TTC549 (cell line): ENCODE results near the gene TCEAL9.
"Not testable (repeated sequence)": the region's sequence is repeated elsewhere in the genome, so short reads cannot be mapped to it uniquely, and the experiment has no call there.

Experiments used
- FAIRE-seq: peaks from 2 replicates; lab custom pipeline; 2012; peaks lifted over from hg19 to GRCh38; lab: Jason Lieb, UNC

The TCEAL9 gene

DNA sequence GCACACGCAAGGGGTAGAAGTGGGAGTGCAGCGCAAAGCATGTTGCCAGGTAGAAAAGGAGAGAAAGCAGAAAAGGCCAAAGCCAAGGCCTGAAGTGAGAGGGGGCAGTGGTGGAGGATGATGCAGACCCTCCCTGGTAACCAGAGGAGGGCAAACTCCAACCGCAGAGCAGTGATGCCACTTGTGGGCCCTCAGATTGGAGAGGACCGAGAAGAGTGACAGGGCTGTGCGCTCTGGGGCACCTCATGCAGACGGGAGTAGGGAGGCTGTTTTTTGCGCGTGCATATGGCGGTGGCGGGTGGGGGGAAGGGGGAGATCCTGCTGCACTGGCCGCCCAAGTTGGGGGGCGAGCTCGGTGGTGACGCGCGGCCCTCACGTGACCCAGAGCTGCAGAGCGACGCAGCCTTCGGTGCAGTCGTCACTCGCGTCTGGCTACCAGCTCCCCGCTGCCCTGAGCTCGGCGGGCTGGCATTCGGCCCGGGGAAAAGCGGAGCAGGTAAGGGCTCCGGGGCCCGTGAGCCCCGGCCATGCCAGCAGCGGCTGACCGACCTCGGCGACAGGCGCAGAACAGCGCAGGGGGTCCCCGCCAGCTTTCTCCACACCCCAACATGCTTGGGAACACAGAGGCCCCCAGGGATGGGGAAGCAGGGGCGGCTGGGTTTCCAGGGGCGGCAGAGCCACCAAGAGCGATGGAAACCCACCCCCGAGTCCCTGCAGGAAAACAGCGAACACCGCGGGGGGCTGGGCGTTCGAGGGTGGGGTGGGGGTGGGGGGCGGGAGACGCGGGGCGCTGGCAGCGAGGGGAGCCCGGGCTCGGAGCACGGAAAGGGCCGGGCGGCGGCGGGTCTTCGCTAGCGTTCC is 20.0 kb downstream of the TCEAL9 start, which contains the start of gene BEX3:
BEX3 (plus strand) TSS at position 421 of the 861 bp plus-strand sequence. CDS start 984 bp downstream, outside the sequence.
- FAIRE-seq, result no peak

DNA sequence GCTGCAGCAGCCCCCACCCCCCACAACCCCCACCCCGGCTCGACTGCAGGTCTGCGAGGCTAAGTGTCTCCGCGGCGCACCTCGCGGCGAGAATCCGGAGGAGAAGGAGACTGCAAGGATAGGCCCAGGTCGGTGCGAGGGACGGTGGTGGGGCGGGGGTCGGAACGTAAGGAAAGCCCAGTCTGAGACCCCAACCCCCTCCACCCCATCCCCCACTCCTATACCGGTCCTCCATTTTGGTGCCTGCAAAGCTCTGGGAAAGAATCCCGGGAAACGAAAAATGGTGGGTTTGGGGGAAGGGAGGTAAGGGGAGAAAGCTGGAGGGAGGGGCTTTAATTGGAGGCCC is 20.6 kb downstream of the TCEAL9 start:
- no peak for FAIRE-seq

DNA sequence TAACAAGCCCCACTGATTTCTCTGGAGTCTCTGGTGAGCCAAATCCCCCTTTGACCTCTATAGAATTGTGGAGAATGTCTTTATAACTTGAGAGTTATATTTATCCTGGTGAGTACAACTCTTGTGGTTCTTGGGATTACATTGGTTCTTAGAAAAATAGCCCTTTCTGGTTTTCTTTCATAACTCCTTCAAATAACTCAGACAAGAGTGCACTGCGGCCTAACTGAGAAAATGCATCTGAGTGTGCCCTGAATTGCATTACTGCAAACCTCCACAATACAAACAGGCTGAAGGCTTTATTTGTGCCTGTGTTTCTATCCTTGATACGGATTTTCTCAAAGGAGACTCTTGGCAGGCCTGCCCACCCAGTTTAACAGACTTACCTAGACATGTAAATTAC is 22.7 kb downstream of the TCEAL9 start:
- no peak for FAIRE-seq

DNA sequence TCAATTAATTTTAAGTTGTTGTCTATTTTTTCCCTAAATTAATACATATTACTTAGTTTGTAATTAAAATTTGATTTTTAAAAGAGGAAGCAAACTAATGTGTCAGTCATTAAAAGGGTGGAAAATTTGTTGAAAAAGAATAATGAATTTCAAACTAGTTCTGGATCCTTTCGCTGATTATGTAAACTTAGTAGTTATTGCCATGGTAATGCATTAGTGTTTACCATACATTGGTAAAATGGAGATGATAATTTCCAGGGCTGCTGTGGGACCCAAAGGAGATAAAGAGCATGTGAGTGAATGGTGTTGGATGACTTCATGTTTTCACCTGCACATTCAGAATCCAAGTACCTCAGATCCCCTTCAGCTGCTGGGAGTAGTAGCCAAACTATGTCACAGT is 26.6 kb downstream of the TCEAL9 start:
- no peak for FAIRE-seq

DNA sequence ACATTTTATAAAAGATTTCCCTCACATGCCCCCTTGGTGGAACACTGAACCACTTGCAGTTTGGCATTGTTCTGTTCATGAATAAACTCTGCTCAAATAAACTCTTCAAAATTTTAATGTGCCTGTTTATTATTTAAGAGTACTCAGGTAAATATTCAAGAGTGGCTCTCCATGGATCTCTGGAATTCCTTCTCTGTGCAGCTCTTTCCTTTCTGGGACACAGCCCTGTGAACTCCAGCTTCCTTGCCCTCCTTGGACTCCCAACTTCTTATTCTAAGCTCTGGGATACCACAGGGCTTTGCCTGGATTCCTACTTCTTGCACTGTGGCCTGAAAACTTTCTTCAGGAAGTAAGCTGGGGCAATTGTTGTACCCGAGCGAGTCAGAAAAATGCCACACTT is 28.4 kb downstream of the TCEAL9 start:
- no peak for FAIRE-seq

DNA sequence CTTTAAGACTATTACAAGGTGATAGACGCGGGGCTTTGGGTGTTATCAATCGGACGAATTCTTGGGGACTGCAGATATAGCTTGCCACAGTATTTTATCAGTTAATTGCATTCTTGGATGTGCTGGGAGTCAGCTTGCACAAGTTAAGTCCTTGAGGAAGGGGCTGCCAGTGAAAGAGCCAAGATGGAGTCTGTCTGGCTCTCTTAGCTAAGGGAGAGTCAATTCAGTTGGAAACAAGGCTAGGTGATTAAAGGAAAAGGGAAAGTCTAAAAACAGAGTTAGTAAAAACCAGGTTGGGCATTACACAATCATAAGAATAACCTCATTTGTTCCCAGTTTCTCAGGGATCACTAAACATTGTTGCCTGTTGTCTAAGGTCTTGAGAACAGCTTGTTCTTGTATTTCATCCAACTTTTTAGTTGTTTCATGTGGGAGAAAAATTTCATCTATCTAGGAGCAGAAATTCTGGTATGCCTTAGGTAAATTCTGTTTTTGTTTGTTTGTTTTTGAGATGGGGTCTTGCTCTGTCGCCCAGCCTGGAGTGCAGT is 29.1 kb downstream of the TCEAL9 start:
- not testable (repeated sequence) for FAIRE-seq

DNA sequence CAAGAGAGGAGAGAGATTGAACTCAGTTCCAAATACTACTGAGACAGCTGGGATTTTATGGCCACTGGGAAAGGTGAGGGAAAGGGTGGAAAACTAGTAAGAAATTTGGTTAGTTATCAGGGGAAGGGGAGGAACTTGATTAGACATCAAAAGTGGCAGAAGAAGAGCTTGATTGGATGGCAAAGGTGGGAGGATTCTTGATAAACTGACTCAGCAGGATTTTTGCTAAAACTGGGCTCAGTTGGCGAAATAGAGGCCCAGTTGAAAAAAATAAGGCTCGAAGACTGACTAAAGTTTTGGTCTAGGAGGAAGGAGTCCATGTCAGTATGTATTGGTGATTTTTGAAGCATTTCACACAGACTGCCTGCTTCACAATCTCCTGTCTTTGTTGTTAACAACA is 30.0 kb downstream of the TCEAL9 start:
- no peak for FAIRE-seq

DNA sequence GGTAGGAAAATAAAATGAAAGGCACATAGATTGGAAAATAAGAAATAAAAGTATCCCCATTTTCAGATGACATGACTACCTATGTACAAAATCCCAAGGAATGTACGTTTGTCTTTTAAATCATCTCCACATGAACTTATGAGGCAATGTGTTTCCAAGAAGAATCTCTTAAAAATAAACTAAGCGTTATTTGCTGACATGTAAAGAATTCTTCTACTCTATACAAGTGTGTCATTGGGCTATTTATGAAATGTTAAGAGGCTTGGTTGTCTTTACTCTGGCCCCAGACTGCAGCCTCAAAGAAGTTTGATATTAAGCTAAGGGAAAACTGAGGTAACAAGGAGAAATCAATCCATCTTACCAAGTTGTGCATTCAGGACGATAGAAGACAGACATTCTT is 37.2 kb downstream of the TCEAL9 start:
- no peak for FAIRE-seq

DNA sequence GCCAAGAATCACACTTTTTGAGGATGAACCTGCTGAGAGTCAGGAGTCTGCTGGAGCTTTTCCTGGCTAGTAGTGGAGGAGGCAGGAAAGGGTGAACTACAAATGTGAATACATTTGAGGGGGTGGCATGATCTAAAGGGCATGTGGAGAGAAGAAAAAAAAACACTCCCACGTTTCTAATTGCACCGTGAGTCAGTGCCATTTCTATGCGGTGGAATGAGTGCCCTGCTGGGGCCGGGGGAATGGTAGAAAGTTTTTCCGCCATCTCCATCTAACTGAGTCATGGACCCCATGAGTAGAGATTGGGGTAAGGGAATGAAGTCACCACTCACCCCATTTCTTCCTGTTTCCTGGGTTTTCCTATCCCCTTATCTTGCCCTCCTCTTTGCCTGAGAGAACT is 39.9 kb downstream of the TCEAL9 start:
- FAIRE-seq, result no peak

DNA sequence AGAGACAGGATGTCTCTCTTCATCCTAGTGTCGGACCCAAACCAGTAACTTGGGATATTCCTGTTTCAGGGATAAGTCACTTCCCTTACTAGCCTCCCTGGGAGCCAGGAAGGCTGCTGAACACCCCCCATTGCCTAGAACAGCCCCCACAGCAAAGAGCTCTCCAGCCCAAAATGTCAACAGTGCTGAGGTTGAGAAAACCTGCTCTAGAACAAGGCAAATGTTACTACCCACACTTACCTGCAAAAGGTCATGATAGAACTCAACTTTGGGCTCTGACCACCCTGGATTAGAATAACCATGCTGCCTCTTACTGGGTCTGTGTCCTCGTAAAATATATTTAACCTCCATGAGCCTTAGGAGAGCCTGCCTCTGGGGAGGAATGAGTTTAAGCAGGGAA is 40.4 kb downstream of the TCEAL9 start:
- FAIRE-seq, result no peak

DNA sequence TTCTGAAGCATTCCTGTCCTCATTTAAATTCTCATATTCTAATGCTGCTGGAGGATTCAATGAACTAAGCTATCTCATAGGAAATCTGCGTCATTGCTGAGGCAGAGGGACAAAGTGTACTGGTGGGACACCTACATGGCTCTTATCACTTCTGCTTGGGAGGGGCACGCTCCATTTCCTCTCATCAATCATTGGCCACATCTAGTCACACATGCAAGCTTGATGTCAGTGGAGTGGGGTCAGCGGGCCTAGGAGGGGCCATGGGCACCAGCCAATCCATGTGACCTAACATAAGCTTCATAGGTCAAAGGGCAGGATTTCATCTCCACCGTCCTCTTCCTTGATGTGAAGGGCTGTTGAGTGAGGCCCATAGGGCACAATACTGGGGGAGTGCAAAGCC is 41.4 kb downstream of the TCEAL9 start:
- no peak for FAIRE-seq

DNA sequence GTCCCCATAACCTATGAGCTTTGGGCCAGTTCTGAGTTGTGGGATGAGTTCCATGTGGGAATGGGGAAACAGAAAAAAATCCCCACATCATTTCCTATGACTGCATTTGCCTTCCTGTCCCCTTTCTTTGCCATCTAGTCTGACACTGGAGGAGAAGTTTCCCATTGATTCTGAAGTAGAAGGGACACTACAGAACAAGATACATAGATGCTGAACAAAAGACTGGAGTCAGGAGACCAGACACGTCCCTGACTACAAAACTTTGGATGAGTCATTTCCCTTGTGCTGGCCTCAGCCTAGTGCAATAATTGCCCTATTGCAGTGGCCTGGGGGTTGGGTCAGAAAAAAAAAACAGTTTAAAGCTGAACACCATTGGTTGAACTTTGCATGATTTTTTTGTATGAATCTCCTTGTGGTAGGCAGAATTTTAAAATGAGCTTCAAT is 42.1 kb downstream of the TCEAL9 start:
- FAIRE-seq, result no peak

DNA sequence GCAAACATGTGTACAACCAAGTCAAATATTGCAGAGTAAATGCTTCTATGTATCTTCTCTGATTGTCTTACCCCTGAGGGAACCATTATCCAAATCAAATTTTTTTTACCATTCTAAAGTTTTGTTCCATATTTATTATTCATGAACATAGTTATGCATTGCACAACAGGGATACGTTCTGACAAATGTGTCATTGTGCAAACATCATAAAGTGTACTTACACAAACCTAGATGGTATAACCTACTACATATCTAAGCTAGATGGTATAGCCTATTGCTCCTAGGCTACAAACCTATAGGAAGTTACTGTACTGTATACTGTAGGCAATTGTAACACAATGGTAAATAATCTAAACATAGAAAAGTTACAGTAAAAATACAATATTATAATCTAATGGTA is 43.4 kb downstream of the TCEAL9 start:
- FAIRE-seq, result no peak

DNA sequence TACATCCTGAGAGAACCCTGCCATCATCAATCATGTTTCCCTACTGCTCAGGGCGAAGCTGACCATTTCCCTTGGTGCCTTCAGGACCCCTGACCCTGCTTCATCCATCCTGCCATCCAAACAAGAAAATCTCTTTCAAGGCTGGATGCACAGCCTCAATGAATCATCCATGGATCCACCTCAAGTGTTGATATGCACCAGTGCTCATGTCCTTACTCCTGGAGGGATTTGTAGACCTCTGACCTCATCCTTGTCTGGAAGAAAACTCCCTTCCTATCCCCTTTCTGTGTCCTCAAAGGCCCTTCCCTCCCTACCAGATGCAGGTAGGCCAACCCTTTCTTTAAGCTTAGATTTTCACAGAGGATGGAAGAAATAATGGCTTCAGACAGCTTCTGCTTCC is 44.6 kb downstream of the TCEAL9 start:
- FAIRE-seq, result no peak

DNA sequence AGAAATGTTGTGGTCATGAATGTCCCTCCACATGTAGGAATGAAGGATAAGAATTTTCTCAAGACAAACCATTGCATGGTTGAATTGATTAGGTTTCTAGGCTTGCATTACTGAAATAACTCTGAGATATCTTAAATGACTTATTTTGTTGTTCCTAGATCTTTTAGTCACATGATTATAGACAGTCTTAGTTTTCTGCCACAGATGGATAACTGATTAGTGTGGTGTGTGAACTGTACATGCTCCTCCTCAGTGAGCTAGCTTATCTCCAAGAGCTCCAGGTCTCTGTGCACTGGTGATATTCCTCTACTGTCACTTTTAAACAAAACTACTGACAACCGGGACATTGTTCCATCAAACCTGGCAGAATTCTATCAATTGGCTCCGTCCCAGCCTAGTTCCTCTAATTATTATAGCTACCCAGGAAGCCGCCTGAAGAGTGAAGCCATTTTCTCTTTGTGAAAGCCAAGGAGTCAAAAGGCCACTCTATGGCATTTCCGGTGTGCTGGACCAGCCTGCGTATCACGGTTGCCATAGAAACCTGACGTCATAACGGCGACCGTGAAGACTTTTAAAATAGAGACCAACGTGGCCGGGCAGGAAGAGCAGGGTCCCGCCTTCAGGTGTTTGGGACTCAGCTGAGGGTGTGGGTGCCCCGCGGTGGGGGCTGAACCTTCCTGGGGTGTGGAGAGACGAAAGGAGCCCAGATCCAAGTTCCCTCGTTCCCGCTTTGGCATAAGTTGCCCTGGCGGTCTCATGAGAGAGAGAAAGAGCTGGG is 48.1 kb downstream of the TCEAL9 start:
- FAIRE-seq, result no peak

DNA sequence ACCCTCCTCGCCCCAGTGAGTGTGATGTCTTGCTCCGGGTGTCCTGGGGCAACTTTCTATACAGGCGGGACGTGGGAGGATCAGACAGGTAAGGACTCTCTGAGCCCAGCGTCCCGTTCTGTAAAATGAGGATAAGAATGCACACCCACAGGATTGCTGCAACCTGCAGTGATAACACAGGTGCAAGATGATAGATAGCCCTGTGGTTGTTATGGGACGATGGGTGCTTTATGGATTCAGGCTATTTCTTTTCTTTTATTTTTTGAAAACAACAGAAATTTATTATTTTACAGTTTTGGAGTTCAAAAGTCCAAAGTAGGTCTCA is 48.7 kb downstream of the TCEAL9 start:
- FAIRE-seq, result no peak

DNA sequence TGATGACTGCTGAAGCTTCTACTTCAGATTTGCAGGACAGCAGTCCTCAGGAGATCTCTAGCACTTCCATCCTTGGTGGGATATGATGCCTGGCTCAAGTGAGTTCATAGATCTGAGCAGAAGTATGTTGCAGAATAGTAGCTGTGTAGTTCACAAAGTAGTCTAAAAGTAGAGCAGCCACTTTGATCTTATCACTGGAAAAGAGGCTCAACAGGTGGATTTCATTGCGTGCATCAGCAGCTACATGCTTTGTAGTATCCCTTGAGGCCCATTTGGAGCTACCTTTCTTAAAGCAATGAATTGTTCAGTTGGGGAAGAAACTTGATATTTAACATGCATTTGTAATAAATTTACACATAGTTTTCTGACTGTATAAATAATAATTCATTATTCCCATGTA is 50.0 kb downstream of the TCEAL9 start:
- no peak for FAIRE-seq

DNA sequence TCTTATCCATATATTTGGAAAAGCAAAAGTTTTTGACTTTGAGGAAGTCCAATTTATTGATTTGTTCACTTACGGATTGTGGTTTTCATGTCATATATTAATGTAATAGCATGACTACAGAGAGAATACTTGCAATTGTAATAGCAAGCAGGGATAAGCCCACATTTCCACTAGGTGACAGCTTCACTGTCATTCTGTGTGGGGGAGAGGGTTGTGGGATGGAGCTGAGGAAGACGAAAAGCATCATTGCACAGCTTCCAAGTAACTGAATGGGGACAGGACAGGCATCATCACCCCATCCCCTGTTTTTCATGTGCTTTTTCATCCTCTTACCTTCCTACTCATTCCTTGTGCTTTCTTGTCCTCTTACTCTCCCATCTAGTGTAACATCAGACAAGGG is 51.5 kb downstream of the TCEAL9 start:
- FAIRE-seq, result no peak
